ENCODE results near the gene COL4A1.

The COL4A1 gene

GRCh38 chr13:110273254-110273653 is 33.7 kb downstream of the COL4A1 start:
- no peaks in the 10 kb centered on the region for H3K27me3 ChIP-seq
- H3K4me3 ChIP-seq, result no peak overlapping the region
- TF ChIP-seq, protein P1, sequence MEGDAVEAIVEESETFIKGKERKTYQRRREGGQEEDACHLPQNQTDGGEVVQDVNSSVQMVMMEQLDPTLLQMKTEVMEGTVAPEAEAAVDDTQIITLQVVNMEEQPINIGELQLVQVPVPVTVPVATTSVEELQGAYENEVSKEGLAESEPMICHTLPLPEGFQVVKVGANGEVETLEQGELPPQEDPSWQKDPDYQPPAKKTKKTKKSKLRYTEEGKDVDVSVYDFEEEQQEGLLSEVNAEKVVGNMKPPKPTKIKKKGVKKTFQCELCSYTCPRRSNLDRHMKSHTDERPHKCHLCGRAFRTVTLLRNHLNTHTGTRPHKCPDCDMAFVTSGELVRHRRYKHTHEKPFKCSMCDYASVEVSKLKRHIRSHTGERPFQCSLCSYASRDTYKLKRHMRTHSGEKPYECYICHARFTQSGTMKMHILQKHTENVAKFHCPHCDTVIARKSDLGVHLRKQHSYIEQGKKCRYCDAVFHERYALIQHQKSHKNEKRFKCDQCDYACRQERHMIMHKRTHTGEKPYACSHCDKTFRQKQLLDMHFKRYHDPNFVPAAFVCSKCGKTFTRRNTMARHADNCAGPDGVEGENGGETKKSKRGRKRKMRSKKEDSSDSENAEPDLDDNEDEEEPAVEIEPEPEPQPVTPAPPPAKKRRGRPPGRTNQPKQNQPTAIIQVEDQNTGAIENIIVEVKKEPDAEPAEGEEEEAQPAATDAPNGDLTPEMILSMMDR (IDR thresholded peaks at IDR 0.05), result no peak
- H3K9me3 ChIP-seq, result no peaks in the 10 kb centered on the region
- H3K27ac ChIP-seq, result peak overlapping the region; percentile 41 to 70
- H3K4me1 ChIP-seq, result peaks cover 5 to 99% (median 57%) of the 10 kb centered on the region in 4 donors
- DNase-seq, result no peak
- intact Hi-C loops (cut with DNase I; ENCODE audit: low total_unique reads), result no loop called here
- H3K36me3 ChIP-seq, result peaks cover 0 to 7% (median 6%) of the 10 kb centered on the region in 3 donors

DNA sequence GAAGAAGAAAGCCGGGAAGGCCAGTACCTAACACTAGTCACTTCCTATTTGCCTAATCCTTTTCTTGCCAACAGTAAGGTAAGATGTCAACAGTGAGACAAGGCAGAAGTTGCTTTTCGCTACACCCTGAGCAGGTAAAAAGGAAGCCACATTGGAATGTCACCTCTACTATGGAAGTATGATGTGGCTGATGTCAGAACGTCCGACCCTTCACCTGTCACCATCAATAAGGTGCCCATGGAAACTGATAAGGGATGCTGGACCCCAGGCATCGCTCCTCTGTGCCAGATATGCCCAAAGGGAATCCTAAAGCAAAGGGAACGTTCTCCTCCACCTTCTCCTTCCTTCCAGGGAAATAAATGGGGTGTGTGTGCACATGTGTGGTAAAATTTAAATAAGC is 34.3 kb downstream of the COL4A1 start:
- peaks cover 0 to 7% (median 6%) of the 10 kb centered on the region in 3 donors for H3K36me3 ChIP-seq
- TF ChIP-seq, protein P1 (IDR thresholded peaks at IDR 0.05), result no peak

GRCh38 chr13:110272227-110272626 is 34.7 kb downstream of the COL4A1 start:
- Histone ChIP-seq H3K36me3 (peaks cover 0 to 7% (median 6%) of the 10 kb centered on the region in 3 donors), H3K27me3 (no peaks in the 10 kb centered on the region), H3K4me3 (no peak overlapping the region), H3K4me1 (peaks cover 5 to 100% (median 58%) of the 10 kb centered on the region in 4 donors), H3K9me3 (no peaks in the 10 kb centered on the region), H3K27ac (peak overlapping the region in 1 of 2 donors; percentile 41)
- DNase-seq, result no peak
- TF ChIP-seq, protein P1 (IDR thresholded peaks at IDR 0.05), result no peak
- intact Hi-C loops (cut with DNase I; ENCODE audit: low total_unique reads), result no loop called here

More for the DNA sequence above, 34.3 kb downstream of the COL4A1 start:
- H3K9me3 ChIP-seq, result no peaks in the 10 kb centered on the region
- DNase-seq, result no peak
- no peaks in the 10 kb centered on the region for H3K27me3 ChIP-seq
- peaks cover 5 to 100% (median 59%) of the 10 kb centered on the region in 4 donors for H3K4me1 ChIP-seq
- H3K27ac ChIP-seq, result peak overlapping the region; percentile 41 to 70
- H3K4me3 ChIP-seq, result no peak overlapping the region
- intact Hi-C loops (cut with DNase I; ENCODE audit: low total_unique reads), result no loop called here

GRCh38 chr13:110271313-110271712 is 35.6 kb downstream of the COL4A1 start:
- Histone ChIP-seq H3K36me3 (peaks cover 0 to 7% (median 6%) of the 10 kb centered on the region in 3 donors), H3K9me3 (no peaks in the 10 kb centered on the region), H3K4me1 (peaks cover 5 to 100% (median 61%) of the 10 kb centered on the region in 4 donors), H3K27me3 (no peaks in the 10 kb centered on the region), H3K27ac (peak overlapping the region; percentile 17 to 79), H3K4me3 (no peak overlapping the region)
- intact Hi-C loops (cut with DNase I; ENCODE audit: low total_unique reads), result no loop called here
- TF ChIP-seq, protein P1 (IDR thresholded peaks at IDR 0.05), result no peak
- no peak for DNase-seq

GRCh38 chr13:110270507-110270906 is 36.5 kb downstream of the COL4A1 start:
- TF ChIP-seq, protein P1 (IDR thresholded peaks at IDR 0.05), result no peak
- intact Hi-C loops (cut with DNase I; ENCODE audit: low total_unique reads), result no loop called here
- H3K4me3 ChIP-seq, result no peak overlapping the region
- H3K27me3 ChIP-seq, result no peaks in the 10 kb centered on the region
- no peak for DNase-seq
- H3K27ac ChIP-seq, result peak overlapping the region; percentile 17 to 79
- peaks cover 5 to 100% (median 66%) of the 10 kb centered on the region in 4 donors for H3K4me1 ChIP-seq
- H3K36me3 ChIP-seq, result peaks cover 0 to 7% (median 6%) of the 10 kb centered on the region in 3 donors
- no peaks in the 10 kb centered on the region for H3K9me3 ChIP-seq

Data from tibial artery (tissue), 4 donors.